ENCODE measurements around the gene TIMM13. TPM values are rescaled to one million over a fixed set of nuclear protein-coding genes. Genes with fewer than 3 reads are reported as not detected.
"Not testable (repeated sequence)": the region's sequence is repeated elsewhere in the genome, so short reads cannot be mapped to it uniquely, and the experiment has no call there.

The TIMM13 gene
- total RNA-seq (10 to 100 TPM; 27.8 to 32.7 TPM), polyA plus RNA-seq (10 to 100 TPM; 41.7 to 41.9 TPM)
- long read RNA-seq, donor 1, transcript TIMM13-201 (3 exons, 1,973 nt) = major isoform, 43 of 49 reads
- long read RNA-seq, donor 1, partial matches to known transcripts = 6 of 49 reads
- long read RNA-seq, donor 1, other reads (novel, unspliced or antisense) = 0 of 49 reads
- long read RNA-seq, donor 2, transcript TIMM13-201 (3 exons, 1,973 nt) = major isoform, 14 of 14 reads
- long read RNA-seq, donor 2, partial matches to known transcripts = 0 of 14 reads
- long read RNA-seq, donor 2, other reads (novel, unspliced or antisense) = 0 of 14 reads

- peak within 1 kb of the TSS; percentile 45 to 76 for H3K4me3 ChIP-seq (ENCODE audit: low read length in 2 of 2)
- no peaks in the 10 kb centered on the region for H3K27me3 ChIP-seq (ENCODE audit: control insufficient read depth in 1 of 2, insufficient read depth in 2 of 2, low read length in 1 of 2)
- ATAC-seq (ENCODE audit: low FRiP score) (peak; percentile 96), DNase-seq (peak; percentile 98 to 99)
- no peaks in the 10 kb centered on the region for H3K36me3 ChIP-seq (ENCODE audit: control insufficient read depth in 1 of 2, insufficient read depth in 2 of 2, low read length in 1 of 2)
- no peaks in the 10 kb centered on the region for H3K4me1 ChIP-seq (ENCODE audit: control insufficient read depth in 1 of 2, insufficient read depth in 2 of 2, low read length in 2 of 2)
- 0% methylated on average over 77 of the region's 77 CpGs for WGBS, 2 donors
- peak within 1 kb of the TSS; percentile 51 to 85 for H3K27ac ChIP-seq (ENCODE audit: low read depth in 1 of 2, low read length in 2 of 2)
- H3K9me3 ChIP-seq (ENCODE audit: control insufficient read depth, low read length) = no peaks in the 10 kb centered on the region
- intact Hi-C loops (cut with DNase I) = loop anchor here in 1 of 2 donors (5.0 kb wide), 1 partner anchor 185 kb away; no protein-coding TSS in a partner anchor
Measured at GRCh38 chr19:2427429-2428320, at the start of gene TIMM13. Gene TIMM13, minus strand, starts transcription at chr19:2427586. Its CDS starts 53 bp downstream, at chr19:2427533.

DNA sequence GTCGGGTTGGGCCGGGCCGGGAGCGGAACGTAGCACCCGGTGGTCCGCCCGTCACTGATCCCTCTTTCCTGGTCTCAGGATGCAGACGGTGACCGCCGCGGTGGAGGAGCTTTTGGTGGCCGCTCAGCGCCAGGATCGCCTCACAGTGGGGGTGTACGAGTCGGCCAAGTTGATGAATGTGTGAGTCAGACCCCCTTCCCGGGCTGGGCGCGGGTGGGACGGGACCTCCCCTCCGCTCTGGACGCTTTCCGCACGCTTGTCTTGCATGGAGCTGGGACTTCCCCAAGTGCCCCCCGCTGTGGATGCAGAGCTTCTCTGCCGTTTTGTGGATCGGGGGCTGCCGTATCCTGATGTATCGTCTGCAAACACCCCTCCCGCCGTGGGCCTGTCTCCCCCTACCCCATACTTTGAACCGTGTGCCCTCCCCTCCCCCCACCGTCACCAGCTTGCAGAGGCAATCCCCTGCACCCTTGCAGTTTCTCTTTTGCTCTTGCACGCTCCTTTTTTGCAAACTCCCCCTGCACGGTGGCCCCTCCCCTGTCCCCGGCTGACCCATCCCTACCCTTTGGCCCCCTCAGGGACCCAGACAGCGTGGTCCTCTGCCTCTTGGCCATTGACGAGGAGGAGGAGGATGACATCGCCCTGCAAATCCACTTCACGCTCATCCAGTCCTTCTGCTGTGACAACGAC lies 49.2 kb upstream of the TIMM13 start:
- Histone ChIP-seq H3K9me3 (ENCODE audit: control insufficient read depth, low read length) (no peaks in the 10 kb centered on the region), H3K27me3 (ENCODE audit: control insufficient read depth in 1 of 2, insufficient read depth in 2 of 2, low read length in 1 of 2) (no peaks in the 10 kb centered on the region), H3K4me3 (ENCODE audit: low read length in 2 of 2) (peak overlapping the region; percentile 44 to 87), H3K36me3 (ENCODE audit: control insufficient read depth in 1 of 2, insufficient read depth in 2 of 2, low read length in 1 of 2) (no peaks in the 10 kb centered on the region), H3K4me1 (ENCODE audit: control insufficient read depth in 1 of 2, insufficient read depth in 2 of 2, low read length in 2 of 2) (no peaks in the 10 kb centered on the region), H3K27ac (ENCODE audit: low read depth in 1 of 2, low read length in 2 of 2) (peak overlapping the region; percentile 6 to 83)
- DNase-seq = peak; percentile 81 to 89
- ATAC-seq (ENCODE audit: low FRiP score) = peak; percentile 13
- intact Hi-C loops (cut with DNase I) = no loop called here
- 1% methylated on average over 41 to 42 of the region's 42 CpGs for WGBS, 2 donors

DNA sequence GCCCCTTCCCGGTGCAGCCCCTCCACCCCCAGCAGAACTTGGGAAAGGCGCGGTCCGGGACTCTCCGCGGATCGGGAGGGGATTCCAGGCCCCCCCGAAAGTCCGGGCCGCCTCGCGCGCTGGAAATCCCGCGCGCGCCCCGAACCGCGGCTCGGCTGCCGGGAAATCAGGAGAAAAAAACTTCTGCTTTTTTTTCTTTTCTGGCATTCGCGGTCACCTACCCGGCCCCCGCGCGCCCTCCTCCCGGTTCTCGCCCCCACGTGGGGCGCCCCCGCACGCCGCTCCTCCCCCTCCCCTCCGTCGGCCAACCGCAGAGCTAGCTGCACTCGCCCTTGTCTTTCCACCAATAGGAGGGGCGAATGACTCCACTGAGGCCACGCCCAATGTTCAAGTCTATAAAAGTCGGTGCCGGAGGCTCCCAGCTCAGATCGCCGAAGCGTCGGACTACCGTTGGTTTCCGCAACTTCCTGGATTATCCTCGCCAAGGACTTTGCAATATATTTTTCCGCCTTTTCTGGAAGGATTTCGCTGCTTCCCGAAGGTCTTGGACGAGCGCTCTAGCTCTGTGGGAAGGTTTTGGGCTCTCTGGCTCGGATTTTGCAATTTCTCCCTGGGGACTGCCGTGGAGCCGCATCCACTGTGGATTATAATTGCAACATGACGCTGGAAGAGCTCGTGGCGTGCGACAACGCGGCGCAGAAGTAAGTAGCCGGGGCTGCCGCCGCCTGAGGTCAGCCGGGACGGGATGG lies 48.5 kb upstream of the TIMM13 start, which contains the start of gene GADD45B:
GADD45B (plus strand) TSS at position 426 of the 749 bp plus-strand sequence; CDS start at position 658, 232 bp downstream.
- H3K4me1 ChIP-seq (ENCODE audit: control insufficient read depth in 1 of 2, insufficient read depth in 2 of 2, low read length in 2 of 2) = no peaks in the 10 kb centered on the region
- peak within 1 kb of the TSS; percentile 62 to 95 for H3K27ac ChIP-seq (ENCODE audit: low read depth in 1 of 2, low read length in 2 of 2)
- ATAC-seq (ENCODE audit: low FRiP score) (peak; percentile 92), DNase-seq (peak; percentile 99)
- intact Hi-C loops (cut with DNase I) = loop anchor here (1.0 to 2.0 kb wide), 3 partner anchors 103 to 135 kb away; no protein-coding TSS in a partner anchor
- peak within 1 kb of the TSS; percentile 44 to 87 for H3K4me3 ChIP-seq (ENCODE audit: low read length in 2 of 2)
- no peaks in the 10 kb centered on the region for H3K36me3 ChIP-seq (ENCODE audit: control insufficient read depth in 1 of 2, insufficient read depth in 2 of 2, low read length in 1 of 2)
- H3K27me3 ChIP-seq (ENCODE audit: control insufficient read depth in 1 of 2, insufficient read depth in 2 of 2, low read length in 1 of 2) = no peaks in the 10 kb centered on the region
- 0 to 1% methylated on average over 57 to 70 of the region's 70 CpGs for WGBS, 2 donors
- H3K9me3 ChIP-seq (ENCODE audit: control insufficient read depth, low read length) = no peaks in the 10 kb centered on the region

GRCh38 chr19:2475018-2475701 lies 47.8 kb upstream of the TIMM13 start:
- H3K9me3 ChIP-seq (ENCODE audit: control insufficient read depth, low read length) = no peaks in the 10 kb centered on the region
- H3K4me3 ChIP-seq (ENCODE audit: low read length in 2 of 2) = peak overlapping the region; percentile 42 to 65
- WGBS, 2 donors = 0% methylated on average over 45 of the region's 45 CpGs
- ATAC-seq (ENCODE audit: low FRiP score) (peak; percentile 55), DNase-seq (peak; percentile 78 to 86)
- peak overlapping the region; percentile 62 to 95 for H3K27ac ChIP-seq (ENCODE audit: low read depth in 1 of 2, low read length in 2 of 2)
- H3K36me3 ChIP-seq (ENCODE audit: control insufficient read depth in 1 of 2, insufficient read depth in 2 of 2, low read length in 1 of 2) = no peaks in the 10 kb centered on the region
- no peaks in the 10 kb centered on the region for H3K4me1 ChIP-seq (ENCODE audit: control insufficient read depth in 1 of 2, insufficient read depth in 2 of 2, low read length in 2 of 2)
- intact Hi-C loops (cut with DNase I) = loop anchor here (1.0 to 2.0 kb wide), 3 partner anchors 104 to 136 kb away; no protein-coding TSS in a partner anchor
- H3K27me3 ChIP-seq (ENCODE audit: control insufficient read depth in 1 of 2, insufficient read depth in 2 of 2, low read length in 1 of 2) = no peaks in the 10 kb centered on the region

- H3K4me3 ChIP-seq (ENCODE audit: low read length in 2 of 2) = peak overlapping the region in 1 of 2 donors; percentile 42
- no peaks in the 10 kb centered on the region for H3K27me3 ChIP-seq (ENCODE audit: control insufficient read depth in 1 of 2, insufficient read depth in 2 of 2, low read length in 1 of 2)
- ATAC-seq (ENCODE audit: low FRiP score) (peak; percentile 79), DNase-seq (peak; percentile 93 to 97)
- 6 to 8% methylated on average over 50 to 60 of the region's 60 CpGs for WGBS, 2 donors
- no peaks in the 10 kb centered on the region for H3K4me1 ChIP-seq (ENCODE audit: control insufficient read depth in 1 of 2, insufficient read depth in 2 of 2, low read length in 2 of 2)
- intact Hi-C loops (cut with DNase I) = loop anchor here (1.0 to 2.0 kb wide), 4 partner anchors 104 to 137 kb away; no protein-coding TSS in a partner anchor
- H3K36me3 ChIP-seq (ENCODE audit: control insufficient read depth in 1 of 2, insufficient read depth in 2 of 2, low read length in 1 of 2) = no peaks in the 10 kb centered on the region
- H3K27ac ChIP-seq (ENCODE audit: low read depth in 1 of 2, low read length in 2 of 2) = peak overlapping the region in 1 of 2 donors; percentile 95
- no peaks in the 10 kb centered on the region for H3K9me3 ChIP-seq (ENCODE audit: control insufficient read depth, low read length)
Measured at GRCh38 chr19:2474232-2475017, 47.0 kb upstream of the TIMM13 start.

DNA sequence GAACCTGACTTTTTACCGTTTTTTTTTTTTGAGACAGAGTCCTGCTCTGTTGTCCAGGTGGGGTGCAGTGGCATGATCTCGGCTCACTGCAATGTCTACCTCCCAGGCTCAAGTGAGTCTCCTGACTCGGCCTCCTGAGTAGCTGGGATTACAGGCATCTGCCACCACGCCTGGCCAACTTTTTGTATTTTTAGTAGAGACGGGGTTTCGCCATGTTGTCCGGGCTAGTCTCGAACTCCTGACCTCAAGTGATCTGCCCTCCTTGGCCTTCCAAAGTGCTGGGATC lies 42.5 kb upstream of the TIMM13 start:
- H3K36me3 ChIP-seq (ENCODE audit: control insufficient read depth in 1 of 2, insufficient read depth in 2 of 2, low read length in 1 of 2); intact Hi-C loops (cut with DNase I); H3K4me3 ChIP-seq (ENCODE audit: low read length in 2 of 2); H3K27ac ChIP-seq (ENCODE audit: low read depth in 1 of 2, low read length in 2 of 2); DNase-seq; H3K9me3 ChIP-seq (ENCODE audit: control insufficient read depth, low read length); H3K4me1 ChIP-seq (ENCODE audit: control insufficient read depth in 1 of 2, insufficient read depth in 2 of 2, low read length in 2 of 2); H3K27me3 ChIP-seq (ENCODE audit: control insufficient read depth in 1 of 2, insufficient read depth in 2 of 2, low read length in 1 of 2); ATAC-seq (ENCODE audit: low FRiP score): not testable (repeated sequence)
- WGBS, 2 donors = 88 to 92% methylated on average over 8 of the region's 8 CpGs
